GM12874 (cell line): ENCODE data around the gene FBXO46.

Experiments used
- CTCF ChIP-seq: IDR thresholded peaks from 2 replicates; pipeline ENCODE4 v1.5.1; 2011; ENCODE audit warnings: low read depth, mild to moderate bottlenecking, control low read depth, low read length, moderate library complexity; ENCODE audit not compliant: insufficient read depth

FBXO46 gene

GRCh38 chr19:45764945-45765701 lies 34.4 kb upstream of the FBXO46 start:
- TF ChIP-seq CTCF, result no peak

DNA sequence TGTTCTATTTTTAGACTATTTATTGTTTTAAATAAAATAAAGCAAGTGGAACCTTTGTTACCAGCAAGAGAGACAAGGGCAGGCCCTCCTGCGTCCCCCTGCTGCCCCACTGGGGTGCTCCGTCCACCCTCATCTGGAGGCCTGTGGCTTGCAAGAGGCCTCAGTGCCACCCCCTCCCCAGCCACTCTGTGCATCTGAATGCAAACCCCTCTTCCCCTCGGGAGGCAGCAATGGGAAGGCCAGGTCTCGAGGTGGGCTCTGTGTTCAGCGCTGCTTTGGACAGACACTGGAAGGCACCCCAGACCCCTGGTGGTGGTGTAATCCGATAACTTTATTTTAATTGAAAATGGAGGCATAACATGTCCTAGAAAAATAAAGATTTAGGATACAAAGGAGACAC lies 33.8 kb upstream of the FBXO46 start:
- no peak for TF ChIP-seq CTCF

- TF ChIP-seq CTCF, result no peak
Measured at GRCh38 chr19:45763691-45764294, 33.1 kb upstream of the FBXO46 start.

DNA sequence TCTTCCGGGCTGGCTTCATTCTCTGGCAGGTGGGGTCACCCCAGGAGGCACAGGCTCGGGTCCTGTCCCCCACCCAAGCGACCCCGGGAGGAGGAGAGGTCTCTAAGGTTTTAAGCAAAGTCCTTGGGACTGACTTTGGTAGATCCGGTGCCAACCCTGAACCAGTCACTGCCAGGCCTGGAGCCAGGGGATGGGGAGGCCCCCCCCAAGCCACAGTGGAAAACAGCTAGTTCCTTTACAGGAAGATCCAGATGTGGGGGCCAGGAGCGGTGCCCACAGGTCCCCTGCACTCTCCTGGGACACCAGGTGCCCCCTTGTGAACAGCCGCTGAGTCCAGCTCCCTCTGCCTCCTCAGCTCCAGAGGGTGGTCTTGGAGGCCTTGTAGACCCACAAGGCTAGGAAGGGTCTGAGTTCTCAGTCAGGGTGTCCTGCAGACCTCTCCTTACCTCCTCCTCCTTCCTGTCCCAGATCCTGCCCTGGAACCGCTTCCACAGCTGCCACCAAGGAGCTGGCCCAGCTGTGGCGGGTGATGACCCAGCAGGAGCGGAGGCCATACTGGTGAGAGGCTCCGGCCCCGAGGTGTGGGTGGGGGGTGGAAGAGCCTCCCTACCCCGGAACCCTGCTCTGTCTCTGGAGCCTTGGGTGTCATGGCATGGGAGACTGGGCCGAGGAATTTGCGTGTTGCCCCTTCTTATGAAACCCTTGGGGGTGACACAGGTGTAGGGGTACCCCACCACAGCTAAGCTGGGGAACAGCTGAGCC lies 32.4 kb upstream of the FBXO46 start:
- no peak for TF ChIP-seq CTCF

GRCh38 chr19:45761714-45762113 lies 31.0 kb upstream of the FBXO46 start:
- TF ChIP-seq CTCF, result no peak

DNA sequence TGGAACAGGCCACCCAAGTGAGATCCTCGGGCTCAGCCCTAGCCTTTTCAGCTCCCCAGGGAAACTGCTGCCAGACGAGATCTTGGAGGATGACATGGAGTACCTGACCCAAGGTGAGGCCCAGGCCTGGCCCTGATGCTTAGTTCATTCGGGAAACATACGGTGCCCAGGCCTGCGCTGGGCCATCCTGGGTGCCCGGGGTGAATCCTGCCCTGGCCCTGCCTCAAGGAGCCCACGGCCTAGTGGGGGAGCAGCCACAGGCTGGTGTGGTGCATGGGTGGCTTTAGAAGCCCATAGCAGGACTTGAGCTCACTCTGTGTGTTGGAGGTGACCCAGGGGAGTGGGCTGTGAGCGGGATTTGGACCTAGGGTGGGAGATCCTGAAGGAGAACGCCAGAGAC lies 28.2 kb upstream of the FBXO46 start:
- no peak for TF ChIP-seq CTCF

DNA sequence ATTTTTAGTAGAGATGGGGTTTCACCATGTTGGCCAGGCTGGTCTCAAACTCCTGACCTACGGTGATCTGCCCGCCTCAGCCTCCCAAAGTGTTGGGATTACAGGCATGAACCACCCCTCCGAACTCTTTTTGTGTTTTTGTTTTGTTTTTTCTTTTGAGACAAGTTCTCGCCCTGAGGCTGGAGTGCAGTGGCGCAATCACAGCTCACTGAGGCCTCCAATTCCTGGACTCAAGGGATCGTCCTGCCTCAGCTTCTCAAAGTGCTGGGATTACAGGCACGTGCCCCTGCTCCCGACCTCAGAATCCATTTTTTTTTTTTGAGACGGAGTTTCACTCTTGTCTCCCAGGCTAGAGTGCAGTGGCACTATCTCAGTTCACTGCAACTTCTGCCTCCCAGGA lies 27.0 kb upstream of the FBXO46 start:
- TF ChIP-seq CTCF, result no peak
